Stimulated activated CD8-positive, alpha-beta memory T cell treated with anti-CD3 and anti-CD28 coated beads, Interleukin-7, amount 100 ng/mL, for 1 hour (primary cell): ENCODE data around the gene B3GLCT.

ENCODE experiments used
- DNase-seq, 2 donors: peaks; one replicate each; pipeline ENCODE4 v3.0.0-alpha.2; 2020; ENCODE audit warnings: low read depth in 2 of 2

The B3GLCT gene

GRCh38 chr13:31223640-31224039 is 23.9 kb downstream of the B3GLCT start:
- no peak for DNase-seq

- DNase-seq, result no peak
Measured at GRCh38 chr13:31224174-31224669, 24.4 kb downstream of the B3GLCT start.

- DNase-seq, result no peak
Measured at GRCh38 chr13:31224963-31225559, 25.3 kb downstream of the B3GLCT start.

GRCh38 chr13:31225998-31226675 is 26.4 kb downstream of the B3GLCT start:
- no peak for DNase-seq

- DNase-seq, result no peak
Measured at GRCh38 chr13:31227063-31227462, 27.3 kb downstream of the B3GLCT start.

GRCh38 chr13:31227870-31228269 is 28.1 kb downstream of the B3GLCT start:
- DNase-seq, result no peak

- DNase-seq, result no peak
Measured at GRCh38 chr13:31234729-31235128, 35.0 kb downstream of the B3GLCT start.

GRCh38 chr13:31236211-31236786 is 36.5 kb downstream of the B3GLCT start:
- DNase-seq, result no peak

- DNase-seq, result no peak
Measured at GRCh38 chr13:31240921-31241320, 41.1 kb downstream of the B3GLCT start.

GRCh38 chr13:31242367-31242766 is 42.6 kb downstream of the B3GLCT start:
- DNase-seq, result no peak

GRCh38 chr13:31242916-31243315 is 43.1 kb downstream of the B3GLCT start:
- no peak for DNase-seq

GRCh38 chr13:31245598-31246373 is 46.0 kb downstream of the B3GLCT start:
- no peak for DNase-seq

GRCh38 chr13:31246918-31247317 is 47.1 kb downstream of the B3GLCT start:
- DNase-seq, result no peak

- no peak for DNase-seq
Measured at GRCh38 chr13:31248361-31248760, 48.6 kb downstream of the B3GLCT start.

- no peak for DNase-seq
Measured at GRCh38 chr13:31248965-31249539, 49.3 kb downstream of the B3GLCT start.

- no peak for DNase-seq
Measured at GRCh38 chr13:31250435-31250834, 50.7 kb downstream of the B3GLCT start.

- no peak for DNase-seq
Measured at GRCh38 chr13:31261241-31261640, 61.5 kb downstream of the B3GLCT start.

GRCh38 chr13:31263346-31263745 is 63.6 kb downstream of the B3GLCT start:
- DNase-seq, result no peak

GRCh38 chr13:31264151-31264550 is 64.4 kb downstream of the B3GLCT start:
- DNase-seq, result no peak

GRCh38 chr13:31267126-31267784 is 67.5 kb downstream of the B3GLCT start:
- DNase-seq, result no peak

GRCh38 chr13:31274390-31274789 is 74.6 kb downstream of the B3GLCT start:
- DNase-seq, result no peak
